Ureter (tissue), 1 donor: ENCODE results near the gene WARS2. TPM values are rescaled to one million over a fixed set of nuclear protein-coding genes. Genes with fewer than 3 reads are reported as not detected.

Experiments
- DNase-seq: peaks from one replicate; pipeline ENCODE4 v3.0.0-alpha.2; 2020; ENCODE audit warnings: low spot score
- total RNA-seq: library from RNA; stranded (reverse); gene quantifications from one replicate; pipeline ENCODE4 v1.2.4, GENCODE V29; 2023
- donor health status: DM: yes; HTN: yes; CAD: no.

The WARS2 gene
- total RNA-seq, 1 donor from 2014 or later = 18.7 TPM

GRCh38 chr1:119083980-119084379, 56.5 kb downstream of the WARS2 start:
- no peak for DNase-seq

- no peak for DNase-seq
Observed at GRCh38 chr1:119083479-119083878, 57.0 kb downstream of the WARS2 start.

- no peak for DNase-seq
Observed at GRCh38 chr1:119081700-119082099, 58.8 kb downstream of the WARS2 start.

GRCh38 chr1:119081267-119081666, 59.2 kb downstream of the WARS2 start:
- no peak for DNase-seq

GRCh38 chr1:119080586-119080985, 59.9 kb downstream of the WARS2 start:
- no peak for DNase-seq

GRCh38 chr1:119079881-119080280, 60.6 kb downstream of the WARS2 start:
- no peak for DNase-seq

GRCh38 chr1:119075614-119076013, 64.8 kb downstream of the WARS2 start:
- no peak for DNase-seq

GRCh38 chr1:119071321-119071720, 69.1 kb downstream of the WARS2 start:
- DNase-seq = no peak

GRCh38 chr1:119069682-119070081, 70.8 kb downstream of the WARS2 start:
- no peak for DNase-seq

- no peak for DNase-seq
Observed at GRCh38 chr1:119068427-119068826, 72.0 kb downstream of the WARS2 start.

- no peak for DNase-seq
Observed at GRCh38 chr1:119061700-119062099, 78.8 kb downstream of the WARS2 start.

GRCh38 chr1:119055568-119055967, 84.9 kb downstream of the WARS2 start:
- DNase-seq = no peak

- DNase-seq = no peak
Observed at GRCh38 chr1:119053917-119054316, 86.5 kb downstream of the WARS2 start.

GRCh38 chr1:119052267-119052666, 88.2 kb downstream of the WARS2 start:
- DNase-seq = no peak

GRCh38 chr1:119048624-119049404, 91.6 kb downstream of the WARS2 start:
- no peak for DNase-seq

- no peak for DNase-seq
Observed at GRCh38 chr1:119046785-119047438, 93.5 kb downstream of the WARS2 start.

- no peak for DNase-seq
Observed at GRCh38 chr1:119046429-119046784, 94.0 kb downstream of the WARS2 start.

GRCh38 chr1:119045096-119045746, 95.2 kb downstream of the WARS2 start:
- DNase-seq = no peak

GRCh38 chr1:119040906-119041305, 99.5 kb downstream of the WARS2 start:
- DNase-seq = no peak

- no peak for DNase-seq
Observed at GRCh38 chr1:119040489-119040888, 100.0 kb downstream of the WARS2 start.

- no peak for DNase-seq
Observed at GRCh38 chr1:119038363-119038762, 102.1 kb downstream of the WARS2 start.

- no peak for DNase-seq
Observed at GRCh38 chr1:119034359-119034758, 106.1 kb downstream of the WARS2 start.

GRCh38 chr1:119032986-119033385, 107.5 kb downstream of the WARS2 start:
- DNase-seq = no peak
